Thymus (tissue), 11 donors: ENCODE measurements around the gene B4GALT1. TPM values are rescaled to one million over a fixed set of nuclear protein-coding genes. Genes with fewer than 3 reads are reported as not detected.

Experiments
- DNase-seq, 9 donors: peaks; one replicate each; pipeline ENCODE4 v3.0.0-alpha.2; 2013; ENCODE audit warnings: low spot score in 9 of 9, low read depth in 6 of 9, missing footprints in 1 of 9
- H3K27ac ChIP-seq, 2 donors: one replicate each; pipeline ENCODE4 v1.5.1; 2013; ENCODE audit warnings: control low read depth in 1 of 2, low read depth in 1 of 2, low read length in 1 of 2, mild to moderate bottlenecking in 1 of 2, moderate library complexity in 1 of 2
- H3K27me3 ChIP-seq, 2 donors: one replicate each; pipeline ENCODE4 v1.5.1; 2013; ENCODE audit warnings: low read length in 1 of 2; ENCODE audit not compliant: control insufficient read depth in 2 of 2, insufficient read depth in 1 of 2
- H3K36me3 ChIP-seq, 2 donors: one replicate each; pipeline ENCODE4 v1.5.1; 2013; ENCODE audit warnings: low read length in 1 of 2, mild to moderate bottlenecking in 1 of 2, moderate library complexity in 1 of 2; ENCODE audit not compliant: control insufficient read depth in 2 of 2, insufficient read depth in 2 of 2
- H3K4me1 ChIP-seq, 2 donors: one replicate each; pipeline ENCODE4 v1.5.1; 2013; ENCODE audit warnings: low read length in 2 of 2; ENCODE audit not compliant: control insufficient read depth in 2 of 2, insufficient read depth in 2 of 2
- H3K4me3 ChIP-seq, 2 donors: one replicate each; pipeline ENCODE4 v1.5.1; 2013; ENCODE audit warnings: low read length in 2 of 2, control low read depth in 1 of 2, mild to moderate bottlenecking in 1 of 2
- H3K9me3 ChIP-seq, 2 donors: one replicate each; pipeline ENCODE4 v1.5.1; 2013; ENCODE audit warnings: low read length in 1 of 2, mild to moderate bottlenecking in 1 of 2; ENCODE audit not compliant: control insufficient read depth in 2 of 2, insufficient read depth in 1 of 2
- WGBS: extraction: QIAGEN DNeasy Blood & Tissue Kit; methylation state at CpG from one replicate; pipeline ENCODE4 v1.1.7; 2013; 5-methylcytosine and 5-hydroxymethylcytosine counted together
- polyA plus RNA-seq: library from polyadenylated mRNA; stranded (reverse); fragments of 200-250 nt; gene quantifications from one replicate; pipeline ENCODE4 v1.2.3, GENCODE V29; 2013
- total RNA-seq: library from RNA; stranded (reverse); fragments of 120-200 nt; gene quantifications from one replicate; pipeline ENCODE4 v1.2.4, GENCODE V29; 2013
- donor health status: healthy.

The B4GALT1 gene
- total and polyA plus RNA-seq, 2 donors: 6.9 to 37.1 TPM

- H3K27ac ChIP-seq: peak overlapping the region; percentile 1 to 25
- no peak for DNase-seq
- H3K4me3 ChIP-seq: no peak overlapping the region
- no peaks in the 10 kb centered on the region for H3K36me3 ChIP-seq
- H3K27me3 ChIP-seq: no peaks in the 10 kb centered on the region
- peaks cover 0 to 3% of the 10 kb centered on the region in 2 donors for H3K9me3 ChIP-seq
- peaks cover 18 to 28% of the 10 kb centered on the region in 2 donors for H3K4me1 ChIP-seq
- WGBS: 39% methylated on average over 8 of the region's 8 CpGs
Measured at GRCh38 chr9:33082538-33083326, 84.4 kb downstream of the B4GALT1 start.

GRCh38 chr9:33082128-33082527 lies 85.0 kb downstream of the B4GALT1 start:
- 16% methylated on average over 5 of the region's 5 CpGs for WGBS
- H3K9me3 ChIP-seq: peaks cover 0 to 4% of the 10 kb centered on the region in 2 donors
- H3K27me3 ChIP-seq: no peaks in the 10 kb centered on the region
- H3K27ac ChIP-seq: peak overlapping the region; percentile 1 to 53
- no peak overlapping the region for H3K4me3 ChIP-seq
- no peaks in the 10 kb centered on the region for H3K36me3 ChIP-seq
- DNase-seq: peak in 4 of 9 donors; percentile 29 to 70 (median 39)
- peaks cover 18 to 29% of the 10 kb centered on the region in 2 donors for H3K4me1 ChIP-seq

DNA sequence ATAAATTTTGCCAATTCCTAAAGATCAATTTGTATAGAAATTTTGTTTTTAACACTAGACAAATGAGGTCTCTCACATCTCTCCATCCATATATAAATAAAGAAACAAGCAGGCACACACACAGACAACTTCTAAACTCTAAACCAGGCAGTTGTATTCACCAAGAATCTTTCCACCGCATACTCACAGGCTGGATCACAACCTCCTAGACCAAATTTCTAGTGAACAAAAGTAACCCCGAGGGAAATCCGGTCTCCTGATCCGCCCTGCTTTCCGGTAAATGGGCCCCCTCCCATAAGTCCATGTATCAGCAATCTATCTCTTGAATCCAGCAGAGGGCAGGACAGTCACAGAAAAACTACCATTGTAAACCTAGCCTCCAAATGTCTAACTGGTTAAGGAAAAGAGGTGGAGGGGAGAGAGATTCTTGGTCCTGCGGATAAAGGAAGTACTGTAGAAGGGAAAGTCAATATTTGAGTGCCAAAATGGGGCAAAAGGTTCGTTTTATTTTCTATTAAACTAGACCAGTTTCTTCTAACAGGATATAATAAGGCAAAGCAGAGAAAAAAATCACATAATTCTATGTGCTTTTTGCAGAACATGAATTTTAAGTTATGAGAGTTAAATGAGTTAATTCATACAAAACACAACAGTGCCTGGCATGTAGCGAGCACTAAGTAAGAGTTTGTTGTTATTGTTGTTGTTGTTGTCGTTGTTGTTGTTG lies 85.8 kb downstream of the B4GALT1 start:
- Histone ChIP-seq H3K9me3 (peaks cover 0 to 6% of the 10 kb centered on the region in 2 donors), H3K4me1 (peaks cover 18 to 32% of the 10 kb centered on the region in 2 donors), H3K36me3 (no peaks in the 10 kb centered on the region), H3K27me3 (no peaks in the 10 kb centered on the region), H3K4me3 (peak overlapping the region; percentile 7 to 32), H3K27ac (peak overlapping the region; percentile 46 to 80)
- WGBS: 19% methylated on average over 9 of the region's 9 CpGs
- peak; percentile 63 to 94 (median 85) for DNase-seq

DNA sequence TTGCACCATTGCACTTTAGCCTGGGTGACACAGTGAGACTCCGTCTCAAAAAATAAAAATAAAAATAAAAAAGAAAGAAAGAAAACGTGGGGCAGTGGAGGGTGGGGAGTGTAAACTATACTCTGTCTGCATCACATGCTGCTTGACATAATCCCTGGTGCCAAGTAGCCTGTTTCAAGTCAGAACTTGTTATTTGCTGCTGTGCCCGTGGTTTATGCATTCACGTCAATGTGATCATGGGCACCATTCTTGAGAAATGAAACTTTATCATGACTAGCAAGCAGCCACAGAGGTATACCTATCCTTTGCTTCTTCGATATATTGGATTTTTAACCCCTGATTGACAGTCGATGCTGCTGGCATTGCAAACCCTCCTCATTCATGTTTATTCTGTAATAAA lies 86.6 kb downstream of the B4GALT1 start:
- H3K4me3 ChIP-seq: peak overlapping the region in 1 of 2 donors; percentile 32
- H3K4me1 ChIP-seq: peaks cover 18 to 38% of the 10 kb centered on the region in 2 donors
- no peaks in the 10 kb centered on the region for H3K36me3 ChIP-seq
- H3K27me3 ChIP-seq: no peaks in the 10 kb centered on the region
- H3K27ac ChIP-seq: peak overlapping the region; percentile 46 to 80
- 77% methylated on average over 6 of the region's 6 CpGs for WGBS
- H3K9me3 ChIP-seq: peaks cover 0 to 6% of the 10 kb centered on the region in 2 donors
- DNase-seq: peak in 1 of 9 donors; percentile 17

DNA sequence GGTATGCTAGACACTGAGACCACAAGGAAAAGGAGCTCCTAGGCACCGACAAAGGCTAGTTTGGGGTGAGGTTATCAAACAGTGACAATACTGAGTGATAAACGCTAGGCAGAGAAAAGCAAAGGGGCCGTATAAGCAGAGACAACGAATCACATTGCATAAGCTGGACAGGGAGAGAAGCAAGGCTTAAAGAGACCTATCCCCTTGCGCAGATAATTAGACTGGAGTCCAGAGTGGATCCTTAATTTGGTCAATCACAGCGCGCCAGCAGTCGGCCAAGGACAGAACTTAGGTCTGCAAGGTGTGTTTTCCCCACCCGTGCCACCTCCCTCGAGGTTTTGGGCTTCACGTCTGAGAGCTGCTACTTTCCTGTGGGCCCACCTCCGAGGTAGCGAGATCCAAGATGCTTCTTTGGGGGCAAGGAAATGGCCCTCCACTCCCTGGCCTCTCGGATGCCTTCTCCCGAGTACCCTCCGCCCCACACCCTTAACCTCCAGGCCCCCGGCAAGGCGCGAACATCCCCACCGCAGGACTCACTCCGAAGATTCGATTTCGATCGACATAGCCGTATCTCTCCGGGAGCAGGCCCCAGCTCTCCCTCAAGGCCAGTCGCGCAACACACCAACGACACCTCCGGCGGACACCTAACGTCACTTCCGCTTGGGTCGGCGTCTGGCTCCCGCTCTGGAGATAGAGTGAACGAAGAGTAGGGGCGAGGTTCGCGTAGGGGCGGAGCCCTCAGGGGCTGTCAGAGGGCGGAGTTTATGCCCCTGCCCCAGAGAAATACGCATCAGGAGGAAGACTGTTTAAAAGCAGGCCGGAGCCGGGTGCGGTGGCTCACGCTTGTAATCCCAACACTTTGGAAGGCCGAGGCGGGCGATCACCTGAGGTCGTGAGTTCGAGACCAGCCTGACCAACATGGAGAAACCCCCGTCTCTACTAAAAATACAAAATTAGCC lies 90.8 kb downstream of the B4GALT1 start, which contains the start of gene SMU1:
TSS of gene SMU1 (minus strand) at position 629 of the 959 bp plus-strand sequence. CDS start at position 563, 66 bp downstream.
- Histone ChIP-seq H3K27ac (peak within 1 kb of the TSS; percentile 94), H3K27me3 (no peaks in the 10 kb centered on the region), H3K36me3 (peaks cover 17 to 24% of the 10 kb centered on the region in 2 donors), H3K4me1 (peaks cover 4 to 19% of the 10 kb centered on the region in 2 donors), H3K9me3 (peaks cover 0 to 2% of the 10 kb centered on the region in 2 donors), H3K4me3 (peak within 1 kb of the TSS; percentile 57 to 90)
- peak; percentile 89 to 98 (median 96) for DNase-seq
- under 1% methylated on average over 53 of the region's 53 CpGs for WGBS

GRCh38 chr9:33068991-33069390 lies 98.1 kb downstream of the B4GALT1 start:
- H3K4me1 ChIP-seq: no peaks in the 10 kb centered on the region
- no peak overlapping the region for H3K27ac ChIP-seq
- no peak overlapping the region for H3K4me3 ChIP-seq
- peaks cover 41 to 79% of the 10 kb centered on the region in 2 donors for H3K36me3 ChIP-seq
- WGBS: 94% methylated on average over 1 of the region's 1 CpG
- no peak for DNase-seq
- H3K9me3 ChIP-seq: no peaks in the 10 kb centered on the region
- H3K27me3 ChIP-seq: no peaks in the 10 kb centered on the region

DNA sequence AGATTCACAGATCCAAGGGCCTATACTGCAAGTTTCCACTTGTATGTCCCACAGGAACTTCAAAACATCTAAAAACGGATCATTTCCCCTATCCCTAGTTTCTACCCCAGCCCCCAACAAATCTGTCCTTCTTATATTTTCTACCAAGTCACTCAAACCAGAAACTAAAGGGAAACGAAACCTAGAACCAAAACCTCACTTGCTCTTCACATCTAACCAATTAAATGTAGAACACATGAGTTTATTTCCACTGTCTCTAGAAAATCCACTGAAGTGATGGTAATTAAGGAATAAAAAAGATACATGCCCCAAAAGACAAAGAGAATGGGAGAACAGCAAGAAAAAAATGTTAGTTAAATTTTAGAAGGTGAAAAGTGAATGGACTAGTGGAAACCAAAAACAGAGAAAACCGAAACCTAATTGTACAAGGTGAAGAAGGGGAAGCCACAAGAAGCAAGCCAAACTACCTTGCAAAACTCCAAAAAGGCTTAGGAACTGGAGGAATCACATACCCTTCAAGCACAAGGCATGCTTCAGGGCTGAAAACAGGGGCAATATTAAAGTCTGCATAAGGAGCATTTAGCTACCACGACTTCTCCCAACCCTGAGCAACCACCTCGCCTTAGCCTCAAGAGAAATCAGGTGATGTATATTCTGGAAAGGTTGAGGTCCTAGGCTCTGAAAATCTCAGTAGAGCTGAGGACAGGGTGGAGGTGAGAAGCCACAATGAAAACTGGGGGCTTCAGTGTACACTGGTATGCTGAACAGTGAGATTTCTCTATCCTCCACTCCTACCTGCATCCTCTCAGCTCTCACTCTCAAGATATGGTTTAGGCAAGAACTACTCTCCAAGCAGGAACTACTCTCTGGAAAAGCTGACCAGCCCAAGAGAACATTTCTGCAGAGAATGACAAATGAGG lies 101.7 kb downstream of the B4GALT1 start:
- Histone ChIP-seq H3K4me1 (no peaks in the 10 kb centered on the region), H3K27me3 (no peaks in the 10 kb centered on the region), H3K27ac (no peak overlapping the region), H3K4me3 (no peak overlapping the region), H3K36me3 (peaks cover 36 to 77% of the 10 kb centered on the region in 2 donors), H3K9me3 (no peaks in the 10 kb centered on the region)
- no peak for DNase-seq
- WGBS: 95% methylated on average over 5 of the region's 5 CpGs
